GM10847 (cell line): ENCODE measurements around the gene ABHD11.

Experiments used
- POLR2A ChIP-seq: IDR thresholded peaks from 2 replicates; pipeline ENCODE4 v1.6.1; 2011; ENCODE audit not compliant: insufficient read length; ENCODE audit errors: extremely low read depth

The ABHD11 gene

DNA sequence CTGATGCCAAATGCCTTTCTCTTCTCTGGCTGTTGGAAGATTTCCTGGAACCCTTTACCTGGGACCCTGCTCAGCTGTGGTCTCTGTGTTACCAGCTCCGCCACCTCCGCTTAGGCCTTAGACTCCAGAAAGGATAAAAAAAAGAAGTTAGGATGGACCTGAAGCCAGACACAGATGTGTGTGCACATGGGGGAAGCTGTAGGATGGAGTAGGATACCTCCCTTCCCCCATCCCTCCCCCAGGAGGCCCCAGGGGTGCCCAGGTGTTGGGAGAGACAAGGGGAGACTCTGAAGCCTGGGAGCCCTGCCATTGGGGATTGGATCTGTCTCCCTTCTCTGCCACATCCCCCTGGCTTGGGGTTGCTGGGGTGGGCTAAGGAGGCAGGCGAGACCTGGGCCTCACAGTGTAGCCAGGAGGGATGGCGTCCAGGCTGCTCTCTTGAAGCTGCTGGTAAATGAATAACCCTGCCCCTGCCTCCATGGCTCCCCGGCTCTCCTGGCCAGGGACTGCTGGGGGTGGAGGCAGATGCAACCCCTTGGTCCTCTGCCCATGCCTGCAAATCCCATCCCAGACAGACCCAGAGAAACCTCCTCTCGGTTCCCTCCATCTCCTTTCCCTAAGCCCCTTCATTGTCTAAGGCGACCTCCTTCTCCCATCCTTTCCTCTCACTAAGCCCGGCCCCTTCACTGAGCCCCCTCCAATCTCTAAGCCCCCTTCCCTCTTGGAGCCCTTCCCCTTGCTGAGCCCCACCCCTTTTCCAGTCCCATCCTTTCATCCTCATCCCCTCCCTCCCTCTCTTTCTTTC, 23.5 kb upstream of the ABHD11 start:
- TF ChIP-seq POLR2A = no peak

DNA sequence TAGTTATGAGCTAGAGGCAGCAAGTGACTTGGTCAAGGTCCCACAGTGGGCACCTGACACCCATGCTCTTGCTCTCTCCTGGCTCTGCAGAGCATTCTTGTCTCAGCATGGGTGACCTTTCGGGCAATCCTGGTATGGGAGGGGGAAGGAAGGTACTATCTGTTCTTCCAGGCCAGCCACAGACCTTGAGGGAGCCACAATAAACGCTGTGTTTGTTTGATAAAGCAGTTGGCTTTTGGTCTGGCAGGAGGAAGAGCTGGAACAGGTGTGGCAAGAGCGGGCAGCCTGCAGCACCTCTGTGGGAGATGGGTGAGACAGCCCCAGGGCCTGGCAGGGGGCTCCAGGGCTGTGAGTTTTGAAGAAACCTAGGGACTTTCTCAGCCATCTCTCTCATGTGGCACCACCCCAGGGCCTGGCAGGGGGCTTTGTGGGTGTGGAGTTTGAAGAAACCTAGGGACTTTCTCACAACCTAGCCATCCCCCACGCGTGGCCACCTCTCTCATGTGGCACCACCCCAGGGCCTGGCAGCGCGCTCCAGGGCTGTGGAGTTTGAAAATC, 20.1 kb upstream of the ABHD11 start:
- no peak for TF ChIP-seq POLR2A

DNA sequence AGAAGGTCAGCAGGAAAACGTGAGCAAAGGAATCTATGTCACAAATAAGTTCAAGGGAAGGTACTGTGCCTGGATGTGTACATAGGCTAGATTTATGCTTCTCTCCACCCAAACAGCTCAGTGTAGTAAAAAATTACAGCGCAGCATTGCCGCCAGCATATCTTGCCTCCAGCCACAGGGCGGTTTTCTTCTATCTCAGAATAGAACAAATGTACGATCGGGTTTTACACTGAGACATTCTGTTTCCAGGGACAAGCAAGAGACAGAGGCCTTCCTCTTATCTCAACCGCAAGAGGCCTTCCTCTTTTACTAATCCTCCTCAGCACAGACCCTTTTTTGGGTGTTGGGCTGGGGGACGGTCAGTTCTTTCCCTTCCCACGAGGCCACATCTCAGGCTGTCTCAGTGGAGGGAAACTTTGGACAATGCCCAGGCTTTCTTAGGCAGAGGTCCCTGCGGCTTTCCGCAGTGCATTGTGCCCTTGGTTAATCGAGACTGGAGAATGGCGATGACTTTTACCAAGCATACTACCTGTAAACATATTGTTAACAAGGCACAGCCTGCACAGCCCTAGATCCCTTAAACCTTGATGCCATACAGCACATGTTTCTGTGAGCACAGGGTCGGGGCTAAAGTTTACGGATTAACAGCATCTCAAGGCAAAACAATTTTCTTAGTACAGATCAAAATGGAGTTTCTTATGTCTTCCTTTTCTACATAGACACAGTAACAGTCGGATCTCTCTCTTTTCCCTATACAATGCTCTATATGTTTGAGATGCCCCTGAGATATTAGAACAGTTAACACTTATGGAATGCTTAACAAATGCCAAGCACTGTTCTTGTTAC, 11.6 kb upstream of the ABHD11 start:
- no peak for TF ChIP-seq POLR2A

DNA sequence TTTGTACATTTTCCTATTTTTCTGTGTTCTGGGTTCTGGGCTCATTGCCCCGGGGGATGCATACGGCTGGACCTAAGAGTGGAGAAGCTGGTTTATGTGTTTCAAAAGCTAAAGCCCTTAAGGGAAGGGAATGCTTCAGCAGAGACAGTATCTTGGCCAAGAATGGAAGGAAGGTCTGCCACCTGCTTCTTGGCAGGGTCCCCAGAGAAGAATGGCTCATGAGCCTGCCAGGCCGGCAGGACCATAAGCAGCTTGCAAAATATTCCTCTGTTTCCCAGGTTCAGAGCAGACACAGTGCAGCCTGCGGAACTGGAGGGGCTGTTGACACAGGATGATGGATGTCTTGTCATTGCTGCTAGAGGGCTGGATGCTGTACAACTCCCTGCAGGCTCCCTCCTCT, 7.8 kb upstream of the ABHD11 start:
- TF ChIP-seq POLR2A = no peak

DNA sequence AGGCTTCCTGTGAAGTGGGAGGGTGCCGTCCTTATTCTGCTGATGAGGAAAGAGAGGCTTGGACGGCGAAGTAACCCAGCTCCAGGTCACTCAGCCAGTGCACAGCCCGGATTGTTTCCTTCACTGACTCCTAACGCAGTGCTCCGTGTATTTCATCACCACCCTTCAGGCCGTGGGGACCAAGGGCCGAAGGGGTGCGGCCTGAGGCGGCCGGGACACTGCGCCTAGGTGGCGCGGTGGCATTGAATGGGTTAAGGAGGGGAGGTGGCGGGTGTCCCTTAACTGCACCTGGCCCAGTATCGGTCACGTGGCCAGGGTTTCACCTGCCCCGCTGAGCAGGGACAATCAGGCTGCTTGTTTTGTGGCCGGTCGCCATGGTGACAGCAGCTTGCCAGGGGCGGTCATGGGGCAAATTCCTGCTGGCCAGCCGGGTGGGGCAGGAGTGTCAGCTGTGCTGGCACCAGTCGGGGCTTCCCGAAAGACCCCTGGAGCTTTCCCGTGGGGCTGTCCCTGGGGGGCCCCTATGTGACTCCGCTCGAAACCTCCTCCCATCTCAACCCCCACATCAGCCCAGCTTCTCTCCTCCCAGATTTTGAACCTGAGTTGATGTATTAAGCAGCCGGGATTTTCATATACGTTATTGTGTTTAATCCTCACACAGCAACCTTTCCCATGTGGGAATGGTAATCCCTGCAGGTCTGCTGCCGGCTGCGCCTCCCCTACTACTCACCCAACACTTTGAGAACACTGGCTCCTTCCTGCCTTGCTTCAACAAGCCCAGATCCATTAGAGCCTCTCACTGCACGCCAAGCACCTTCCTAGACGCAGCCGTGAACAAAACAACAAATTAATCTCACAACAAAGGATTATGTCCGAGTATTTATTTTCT, 4.4 kb upstream of the ABHD11 start:
- TF ChIP-seq POLR2A = no peak

DNA sequence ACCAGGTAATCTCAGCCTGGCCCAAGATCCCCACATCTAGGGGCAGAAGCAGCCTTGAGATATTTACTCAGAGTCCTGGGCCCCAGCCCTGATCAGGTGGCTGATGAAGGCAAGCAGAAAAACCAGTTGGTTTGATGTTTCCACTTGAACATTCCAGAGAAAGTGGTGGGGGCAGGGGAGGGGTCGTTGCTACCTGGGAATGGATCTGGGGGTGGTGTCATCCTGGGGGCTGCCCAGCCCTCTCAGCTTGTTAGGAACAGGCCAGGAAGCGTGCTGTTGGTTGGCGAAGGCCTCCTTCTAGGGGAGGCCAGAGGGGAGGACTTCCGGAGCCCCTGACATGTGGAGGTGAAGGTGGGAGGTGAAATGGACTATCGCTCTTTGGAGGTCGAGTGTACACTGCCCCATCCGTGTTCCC, 3.7 kb upstream of the ABHD11 start:
- no peak for TF ChIP-seq POLR2A

DNA sequence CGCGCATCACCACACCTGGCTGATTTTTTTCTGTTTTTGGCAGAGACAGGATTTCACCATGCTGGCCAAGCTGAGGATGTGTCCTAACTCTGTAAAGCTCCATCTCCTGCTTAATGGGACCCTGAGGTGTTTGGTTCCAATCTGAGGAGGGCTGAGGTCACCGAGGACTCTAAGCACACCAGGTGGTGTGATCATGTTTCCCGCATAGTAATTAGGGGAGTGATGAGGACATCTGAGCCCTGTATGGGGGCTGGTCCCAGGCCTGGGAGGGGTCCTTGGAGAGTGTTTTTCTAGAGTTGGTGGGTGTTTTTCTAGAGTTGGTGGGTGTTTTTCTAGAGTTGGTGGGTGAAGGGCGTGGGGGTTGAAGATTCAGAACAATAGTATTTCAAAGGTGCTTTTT, 3.0 kb upstream of the ABHD11 start:
- TF ChIP-seq POLR2A = no peak

DNA sequence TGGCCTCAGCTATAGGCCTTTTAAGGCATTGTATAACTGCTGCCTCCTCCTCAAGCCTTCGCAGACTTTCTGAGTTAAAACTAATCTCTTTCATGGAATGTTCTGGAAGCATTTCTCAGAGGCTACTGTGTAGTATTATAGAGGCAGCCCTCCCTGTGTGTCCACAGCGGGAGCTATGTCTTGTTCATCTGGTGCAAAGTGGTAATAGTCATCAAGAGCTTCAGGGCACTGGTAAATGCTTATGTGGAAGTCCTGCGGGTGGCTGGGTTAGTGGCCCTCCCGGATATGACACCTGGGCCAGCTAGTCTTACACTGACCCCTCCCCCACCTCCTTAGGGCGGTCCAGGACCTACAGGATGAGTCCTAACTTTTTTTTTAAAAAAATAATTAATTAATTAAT, 2.2 kb upstream of the ABHD11 start:
- no peak for TF ChIP-seq POLR2A

DNA sequence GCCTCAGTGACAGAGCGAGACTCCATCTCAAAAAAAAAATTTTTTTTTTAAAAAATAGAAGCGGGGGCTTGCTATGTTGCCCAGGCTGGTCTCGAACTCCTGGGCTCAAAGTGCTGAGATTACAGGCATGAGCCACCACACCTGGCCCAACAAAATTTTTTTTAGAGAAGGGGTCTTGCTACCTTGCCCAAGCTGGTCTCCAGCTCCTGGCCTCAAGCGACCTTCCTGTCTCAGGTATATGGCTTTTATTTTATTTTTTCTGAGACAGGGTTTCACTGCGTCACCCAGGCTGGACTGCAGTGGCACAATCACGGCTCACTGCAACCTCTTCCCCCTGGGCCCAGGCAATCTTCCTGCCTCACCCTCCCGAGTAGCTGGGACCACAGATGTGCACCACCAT, 1.6 kb upstream of the ABHD11 start:
- no peak for TF ChIP-seq POLR2A

DNA sequence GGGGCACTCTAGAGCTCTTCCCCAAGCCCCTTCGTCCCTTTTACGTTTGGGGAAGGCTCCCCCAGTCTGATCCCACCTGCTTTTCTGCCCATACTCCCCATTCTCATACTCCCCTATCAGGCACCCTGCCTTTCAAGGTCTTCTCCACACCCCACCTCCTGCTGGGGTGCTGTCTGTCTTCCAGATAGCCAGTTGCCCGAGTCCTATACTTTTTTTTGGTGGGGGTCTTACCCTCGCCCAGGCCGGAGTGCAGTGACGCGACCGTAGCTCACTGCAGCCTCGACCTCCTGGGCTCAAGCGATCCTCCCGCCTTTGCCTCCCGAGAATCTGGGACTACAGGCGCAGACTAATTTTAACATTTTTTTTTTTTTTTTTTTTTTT, 775 bp upstream of the ABHD11 start:
- TF ChIP-seq POLR2A = no peak

DNA sequence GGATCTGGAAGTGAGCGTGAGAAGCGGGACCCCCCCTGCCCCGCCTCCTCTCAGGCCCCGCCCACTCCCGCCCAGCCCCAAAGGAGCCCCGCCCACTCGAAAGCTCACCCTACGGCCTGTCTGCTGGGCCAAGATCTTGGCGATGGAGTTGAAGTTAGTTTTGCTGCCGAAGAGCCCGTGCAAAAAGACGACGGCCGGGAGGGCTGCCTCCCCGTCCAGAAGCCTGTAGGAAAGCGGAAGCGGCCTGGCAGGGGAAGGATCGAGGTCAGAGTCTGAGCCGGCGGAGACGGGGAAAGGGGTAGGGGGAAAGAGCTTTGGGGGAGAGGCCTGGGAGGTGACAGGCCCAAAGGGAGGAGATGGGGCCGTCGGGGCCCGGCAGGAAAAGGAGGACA, 386 bp downstream of the ABHD11 start:
- no peak for TF ChIP-seq POLR2A

DNA sequence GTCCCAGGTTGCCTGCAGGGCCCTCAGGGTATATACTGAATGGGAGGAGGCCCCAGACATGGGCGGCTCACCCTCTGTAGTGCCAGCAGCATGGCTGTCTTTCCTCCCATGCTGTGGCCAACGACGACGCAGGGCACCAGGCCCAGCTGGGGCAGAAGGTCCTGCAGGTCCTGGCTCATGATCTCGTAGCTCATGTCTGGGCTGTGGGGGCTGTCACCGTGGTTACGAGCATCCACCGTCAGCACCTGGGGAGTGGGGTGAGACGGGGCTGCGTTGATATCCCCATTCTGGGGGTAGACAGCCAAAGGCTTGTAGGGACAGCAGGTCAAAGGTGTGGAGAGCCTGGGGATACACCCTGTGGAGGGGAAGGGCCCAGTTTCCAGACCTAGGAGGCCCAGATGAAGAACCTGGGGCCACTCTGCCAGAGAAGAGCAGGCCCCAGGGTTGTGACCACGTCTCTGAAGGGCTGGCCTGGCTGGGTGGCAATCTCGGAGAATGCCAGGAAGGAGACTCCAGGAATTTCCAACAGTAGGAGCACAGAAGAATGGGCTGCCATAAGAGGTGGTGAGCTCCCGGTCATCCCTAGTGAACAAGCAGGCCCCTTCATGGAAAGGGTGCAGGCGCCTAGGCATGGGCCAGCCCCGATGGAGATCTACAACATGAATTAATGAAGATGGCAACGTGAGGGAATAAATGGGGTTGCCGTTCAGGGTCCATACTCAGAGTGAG, 947 bp downstream of the ABHD11 start:
- no peak for TF ChIP-seq POLR2A

DNA sequence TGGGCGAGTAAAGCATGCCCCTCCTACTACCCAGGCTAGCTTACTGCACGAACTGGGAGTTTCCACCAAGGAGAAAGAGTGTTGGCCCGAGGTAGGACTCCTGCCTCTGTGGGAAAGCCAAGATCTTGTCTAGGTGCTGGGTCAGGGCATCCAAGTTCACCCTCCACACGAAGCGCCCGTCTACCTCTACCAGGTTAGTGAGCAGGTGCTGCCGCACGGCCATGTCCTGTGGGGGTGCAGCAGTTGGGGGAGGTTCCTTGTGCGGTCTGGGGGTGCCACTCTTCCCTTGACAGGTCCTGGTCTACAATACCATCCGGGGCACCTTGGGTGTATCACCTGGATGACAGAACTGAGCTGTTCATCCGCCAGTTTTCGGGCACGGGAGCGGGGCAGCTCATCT, 1.7 kb downstream of the ABHD11 start:
- TF ChIP-seq POLR2A = no peak

DNA sequence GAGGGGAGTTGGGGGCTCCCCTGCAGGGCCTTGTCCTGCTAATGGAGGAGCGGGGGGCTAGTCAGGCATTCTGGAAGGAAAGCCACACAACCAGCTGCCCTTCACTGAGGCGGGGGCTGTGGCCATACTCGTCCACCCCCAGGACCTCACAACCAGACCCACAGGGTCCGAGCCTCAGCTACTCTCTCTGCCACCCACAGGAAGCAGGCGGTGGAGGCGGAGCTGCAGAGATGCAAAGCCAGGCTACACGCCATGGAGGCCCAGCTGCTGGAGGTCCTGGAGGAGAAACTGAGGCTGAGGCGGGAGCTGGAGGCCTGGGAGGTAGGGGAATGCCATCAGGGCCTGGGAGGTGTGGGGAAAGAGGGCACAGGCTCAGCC, 3.1 kb downstream of the ABHD11 start:
- TF ChIP-seq POLR2A = no peak
